Calu3 (cell line): Measurements from ENCODE around the gene TUT1. TPM values are rescaled to one million over a fixed set of nuclear protein-coding genes. Genes with fewer than 3 reads are reported as not detected.
A peak's percentile ranks its signal among the peaks of the same experiment; 100 is the strongest.

Source experiments
- BruUV-seq: library from RNA; stranded (reverse); fragments of 400-500 nt; replicated peaks from 2 replicates; lab custom pipeline; 2021; lab: Mats Ljungman, UMichigan
- CTCF ChIA-PET: fragments of 300-600 bp; sonication (Branson Sonifier 250); formaldehyde crosslinking; loops from one replicate; lab custom pipeline; 2022; ENCODE audit warnings: antibody characterized with exemption; lab: Charles Lee
- DNase-seq: peaks from one replicate; pipeline ENCODE4 v3.0.0; 2022
- H3K27ac Mint-ChIP-seq: one replicate; pipeline ENCODE4 v1.8.0; 2022; ENCODE audit warnings: mixed read lengths; ENCODE audit not compliant: unreplicated experiment
- H3K27me3 Mint-ChIP-seq: one replicate; pipeline ENCODE4 v1.8.0; 2022; ENCODE audit warnings: mixed read lengths; ENCODE audit not compliant: unreplicated experiment
- H3K36me3 Mint-ChIP-seq: one replicate; pipeline ENCODE4 v1.8.0; 2022; ENCODE audit warnings: mild to moderate bottlenecking, moderate library complexity, mixed read lengths; ENCODE audit not compliant: insufficient read depth, unreplicated experiment
- H3K4me1 Mint-ChIP-seq: one replicate; pipeline ENCODE4 v1.8.0; 2022; ENCODE audit warnings: mild to moderate bottlenecking, low read depth, mixed read lengths; ENCODE audit not compliant: unreplicated experiment
- H3K4me3 Mint-ChIP-seq: one replicate; pipeline ENCODE4 v1.8.0; 2022; ENCODE audit warnings: mild to moderate bottlenecking, low read depth, moderate library complexity, mixed read lengths; ENCODE audit not compliant: unreplicated experiment
- H3K9me3 Mint-ChIP-seq: one replicate; pipeline ENCODE4 v1.8.0; 2022; ENCODE audit warnings: low read depth, mixed read lengths; ENCODE audit not compliant: unreplicated experiment
- CTCF ChIP-seq: fragments of 200-600 bp; IDR thresholded peaks from one replicate; pipeline ENCODE4 v1.8.0; 2022; ENCODE audit warnings: antibody characterized with exemption; ENCODE audit not compliant: unreplicated experiment
- intact Hi-C: fragments of 100-400 bp; cut with micrococcal nuclease; formaldehyde crosslinking; loops from one replicate; pipeline ENCODE4 v1.10.0; 2022; ENCODE audit not compliant: unreplicated experiment
- total RNA-seq: library from RNA; stranded (reverse); gene quantifications from 2 replicates; pipeline ENCODE4 v1.2.3, GENCODE V29; 2022

The TUT1 gene
- total RNA-seq, 1 experiment from 2014 or later, result 21.9 TPM

DNA sequence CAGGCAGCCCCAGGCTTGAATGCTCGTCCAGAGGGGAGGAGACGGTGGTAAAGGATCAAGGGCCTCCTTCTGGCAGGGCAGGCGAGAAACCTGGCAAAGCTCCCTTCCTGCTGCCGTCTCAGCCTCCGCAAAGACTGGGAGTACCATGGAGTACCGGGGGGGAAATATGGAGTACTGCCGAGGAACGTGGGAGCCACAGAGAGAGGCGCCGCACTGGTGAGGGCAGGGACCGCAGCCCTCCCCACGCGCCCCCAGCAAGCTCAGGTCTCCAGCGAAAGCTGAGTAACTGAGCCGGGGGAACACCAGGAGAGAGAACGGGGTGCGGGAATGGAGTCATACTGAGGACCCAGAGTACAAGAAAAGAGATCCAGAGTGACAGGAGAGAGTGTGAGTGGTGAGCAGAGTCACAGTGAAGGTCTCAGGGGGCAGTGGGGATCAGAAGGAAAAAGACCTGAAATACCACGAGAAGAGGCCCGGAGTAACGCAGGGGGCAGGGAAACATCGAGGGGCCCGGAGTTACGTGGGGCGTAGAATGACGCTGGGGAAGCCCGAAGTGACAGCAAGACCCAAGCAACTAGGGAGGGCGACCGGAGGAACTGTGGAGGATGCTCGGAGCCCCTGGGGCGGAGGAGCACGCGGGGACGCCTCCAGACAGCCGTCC, 20.5 kb upstream of the TUT1 start:
- no TSS peak for BruUV-seq
- H3K36me3 Mint-ChIP-seq, result peaks cover 46% of the 10 kb centered on the region
- DNase-seq, result peak; percentile 35
- H3K27ac Mint-ChIP-seq, result peak overlapping the region; percentile 81
- H3K4me1 Mint-ChIP-seq, result peaks cover 24% of the 10 kb centered on the region
- CTCF ChIA-PET, result interaction anchor here (0.6 to 1.4 kb wide), 9 partner anchors 9 to 1151 kb away, joined by 3 to 8 read pairs (median 4); partner anchors contain the start of genes B3GAT3, MTA2, TUT1 and ZBTB3
- intact Hi-C loops, result no loop called here
- no peak for TF ChIP-seq CTCF
- H3K9me3 Mint-ChIP-seq, result no peaks in the 10 kb centered on the region
- H3K4me3 Mint-ChIP-seq, result peak overlapping the region; percentile 83
- H3K27me3 Mint-ChIP-seq, result no peaks in the 10 kb centered on the region

DNA sequence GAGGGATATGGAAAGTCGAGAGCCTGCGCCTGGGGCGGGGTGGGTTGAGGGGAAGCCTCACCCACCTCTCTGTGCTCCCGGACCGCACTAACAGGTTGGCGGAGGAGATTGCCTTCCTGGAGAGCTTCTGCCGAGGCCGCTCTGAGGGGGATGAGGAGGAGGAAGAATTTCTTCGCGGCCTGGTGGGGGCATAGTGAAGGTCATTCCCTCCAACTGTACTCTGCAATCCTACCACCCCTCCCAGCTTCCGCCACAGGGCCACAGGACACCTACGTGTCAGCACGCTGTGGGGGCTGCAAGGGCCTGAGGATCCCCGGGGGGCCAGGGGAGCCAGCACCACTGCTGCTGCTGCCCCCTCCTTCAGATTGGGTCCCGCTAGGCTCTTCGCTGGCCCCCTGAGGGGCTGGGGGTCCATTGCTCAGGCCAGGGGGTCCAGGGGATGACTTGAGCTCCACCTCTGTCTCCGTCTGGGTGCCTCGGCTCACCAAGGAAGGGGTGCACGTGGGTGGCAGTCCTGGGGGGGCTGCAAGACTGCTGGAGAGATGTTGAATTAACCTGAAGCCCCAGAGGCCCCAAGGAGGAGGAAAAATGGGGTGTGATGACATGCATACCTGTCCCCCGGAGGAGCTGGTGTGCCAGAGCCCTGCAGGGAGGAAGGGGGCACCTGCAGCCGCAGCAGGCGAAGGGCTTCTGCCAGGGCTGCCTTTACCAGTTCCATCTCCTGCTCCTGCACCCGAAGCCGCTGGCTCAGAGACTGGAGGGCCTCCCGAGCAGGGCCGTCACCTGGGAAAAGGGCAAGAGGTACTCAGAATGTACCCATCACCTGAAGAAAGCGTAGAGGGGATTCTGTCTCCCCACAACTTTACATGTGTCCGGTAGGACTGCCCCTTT, 19.7 kb upstream of the TUT1 start:
- intact Hi-C loops, result no loop called here
- no peak for TF ChIP-seq CTCF
- no peaks in the 10 kb centered on the region for H3K27me3 Mint-ChIP-seq
- H3K36me3 Mint-ChIP-seq, result peaks cover 43% of the 10 kb centered on the region
- CTCF ChIA-PET, result interaction anchor here (0.8 to 1.4 kb wide), 6 partner anchors 10 to 143 kb away, joined by 3 to 8 read pairs (median 4); partner anchors contain the start of genes B3GAT3, MTA2, TUT1 and ZBTB3
- no peak for DNase-seq
- H3K4me3 Mint-ChIP-seq, result peak overlapping the region; percentile 83
- BruUV-seq, result no TSS peak
- H3K9me3 Mint-ChIP-seq, result no peaks in the 10 kb centered on the region
- peaks cover 24% of the 10 kb centered on the region for H3K4me1 Mint-ChIP-seq
- H3K27ac Mint-ChIP-seq, result no peak overlapping the region

DNA sequence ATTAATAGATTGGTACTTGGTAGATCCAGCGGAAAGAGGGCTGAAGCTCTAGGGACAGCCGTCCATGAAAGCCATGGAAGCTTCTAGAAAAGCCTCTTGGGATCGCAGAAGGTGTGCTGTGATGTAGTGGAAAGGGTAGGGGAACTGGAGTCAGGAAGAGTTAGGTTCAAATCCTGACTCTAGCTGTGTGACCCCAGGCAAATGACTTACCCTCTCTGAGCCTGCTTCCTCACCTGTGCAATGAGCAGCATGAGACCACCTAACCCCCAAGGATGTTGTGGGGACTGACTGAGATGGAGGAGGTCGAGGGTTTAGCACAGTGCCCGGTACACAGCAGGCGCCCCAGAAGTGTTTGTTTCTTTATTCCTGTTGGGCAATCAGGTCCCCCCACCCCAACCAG, 19.1 kb upstream of the TUT1 start:
- TF ChIP-seq CTCF, result no peak
- peaks cover 24% of the 10 kb centered on the region for H3K4me1 Mint-ChIP-seq
- no peaks in the 10 kb centered on the region for H3K9me3 Mint-ChIP-seq
- H3K27ac Mint-ChIP-seq, result no peak overlapping the region
- DNase-seq, result no peak
- BruUV-seq, result TSS peak; percentile 14
- peak overlapping the region; percentile 83 for H3K4me3 Mint-ChIP-seq
- CTCF ChIA-PET, result no interaction called here
- no peaks in the 10 kb centered on the region for H3K27me3 Mint-ChIP-seq
- intact Hi-C loops, result no loop called here
- peaks cover 43% of the 10 kb centered on the region for H3K36me3 Mint-ChIP-seq

GRCh38 chr11:62608776-62609175, 17.5 kb upstream of the TUT1 start:
- H3K4me3 Mint-ChIP-seq, result no peak overlapping the region
- no peak for TF ChIP-seq CTCF
- H3K36me3 Mint-ChIP-seq, result peaks cover 36% of the 10 kb centered on the region
- peaks cover 14% of the 10 kb centered on the region for H3K4me1 Mint-ChIP-seq
- BruUV-seq, result no TSS peak
- DNase-seq, result no peak
- intact Hi-C loops, result no loop called here
- no peaks in the 10 kb centered on the region for H3K9me3 Mint-ChIP-seq
- H3K27me3 Mint-ChIP-seq, result no peaks in the 10 kb centered on the region
- CTCF ChIA-PET, result no interaction called here
- no peak overlapping the region for H3K27ac Mint-ChIP-seq
